OCI-LY7 (cell line): Measurements from ENCODE around the gene CATSPERZ. TPM values are rescaled to one million over a fixed set of nuclear protein-coding genes. Genes with fewer than 3 reads are reported as not detected.

Experiments used
- BruUV-seq: library from RNA; stranded (reverse); fragments of 400-500 nt; replicated peaks from 2 replicates; lab custom pipeline; 2021; lab: Mats Ljungman, UMichigan
- CTCF ChIA-PET: fragments of 300-600 bp; sonication (Branson Sonifier 250); formaldehyde crosslinking; loops from one replicate; lab custom pipeline; 2022; ENCODE audit warnings: antibody characterized with exemption; ENCODE audit not compliant: unreplicated experiment; lab: Charles Lee
- POLR2A ChIA-PET: fragments of 300-600 bp; sonication (Branson Sonifier 250); formaldehyde crosslinking; loops from one replicate; lab custom pipeline; 2022; ENCODE audit warnings: antibody characterized with exemption; lab: Charles Lee
- DNase-seq: peaks from one replicate; pipeline ENCODE4 v3.0.0-alpha.2; 2015; ENCODE audit warnings: low spot score
- H2AFZ ChIP-seq: fragments of 200-600 bp; sonication (generic), shearing (Covaris generic); 2 replicates; pipeline ENCODE4 v1.6.1; 2014; ENCODE audit warnings: mild to moderate bottlenecking, antibody characterized with exemption, low read length, moderate library complexity
- H3K27ac ChIP-seq: fragments of 200-600 bp; sonication (generic); 2 replicates; pipeline ENCODE4 v1.5.1; 2014; ENCODE audit warnings: mixed run types, low read depth, mild to moderate bottlenecking, moderate library complexity, low read length, inconsistent platforms; ENCODE audit not compliant: poor library complexity, severe bottlenecking
- H3K36me3 ChIP-seq: fragments of 200-600 bp; sonication (generic); 2 replicates; pipeline ENCODE4 v1.6.1; 2014; ENCODE audit warnings: mild to moderate bottlenecking, antibody characterized with exemption, low read length, moderate library complexity, mixed read lengths; ENCODE audit not compliant: insufficient read depth
- H3K4me1 ChIP-seq: fragments of 200-600 bp; sonication (generic); 2 replicates; pipeline ENCODE4 v1.5.1; 2014; ENCODE audit warnings: mild to moderate bottlenecking, low read length; ENCODE audit not compliant: insufficient read depth, poor library complexity, severe bottlenecking
- H3K4me2 ChIP-seq: fragments of 200-600 bp; sonication (generic); 2 replicates; pipeline ENCODE4 v1.6.1; 2014; ENCODE audit warnings: mild to moderate bottlenecking, low read length
- H3K4me3 ChIP-seq: fragments of 200-600 bp; sonication (generic); 2 replicates; pipeline ENCODE4 v1.5.1; 2014; ENCODE audit warnings: mild to moderate bottlenecking, low read depth, low read length; ENCODE audit not compliant: poor library complexity, severe bottlenecking
- H3K79me2 ChIP-seq: fragments of 200-600 bp; sonication (generic); 2 replicates; pipeline ENCODE4 v1.6.1; 2016; ENCODE audit warnings: low read depth, mild to moderate bottlenecking, low read length, moderate library complexity, mixed read lengths; ENCODE audit not compliant: insufficient read depth
- H3K9me2 ChIP-seq: fragments of 200-600 bp; sonication (generic); 2 replicates; pipeline ENCODE4 v1.6.1; 2016; ENCODE audit warnings: mild to moderate bottlenecking, low read length, mixed read lengths; ENCODE audit not compliant: insufficient read depth
- H3K9me3 ChIP-seq: fragments of 200-600 bp; sonication (generic); 2 replicates; pipeline ENCODE4 v1.6.1; 2014; ENCODE audit warnings: mild to moderate bottlenecking, mixed run types, low read length, mixed read lengths
- H4K20me1 ChIP-seq: fragments of 200-600 bp; sonication (generic); 2 replicates; pipeline ENCODE4 v1.6.1; 2014; ENCODE audit warnings: mild to moderate bottlenecking, antibody characterized with exemption, low read length, moderate library complexity, mixed read lengths; ENCODE audit not compliant: insufficient read depth
- EZH2phosphoT487 ChIP-seq: fragments of 200-600 bp; sonication (generic); IDR thresholded peaks from 2 replicates; pipeline ENCODE4 v1.6.1; 2018; ENCODE audit warnings: low read depth, borderline replicate concordance, mild to moderate bottlenecking, mixed run types, antibody characterized with exemption, low read length, moderate library complexity, mixed read lengths
- intact Hi-C: fragments of 100-400 bp; cut with micrococcal nuclease; formaldehyde crosslinking; loops from one replicate; pipeline ENCODE4 v1.10.0; 2022; ENCODE audit not compliant: unreplicated experiment
- total RNA-seq, 2 experiments: library from RNA; depleted of rRNA in 1 of 2; stranded (reverse); fragments of >200 nt in 1 of 2; shearing (Covaris generic) in 1 of 2; gene quantifications; 2 replicates each; pipeline ENCODE4 v1.2.3, GENCODE V29; 2014 to 2022
- TF ChIP-seq, protein P1 (sequence below): fragments of 200-600 bp; sonication (generic); conservative IDR thresholded peaks from 2 replicates; pipeline ENCODE4 v1.5.1; 2014; ENCODE audit warnings: mild to moderate bottlenecking, antibody characterized with exemption, low read length, moderate library complexity, mixed read lengths

The CATSPERZ gene
- total RNA-seq, 2 experiments from 2014 or later = 0.38 TPM; not detected in 1

DNA sequence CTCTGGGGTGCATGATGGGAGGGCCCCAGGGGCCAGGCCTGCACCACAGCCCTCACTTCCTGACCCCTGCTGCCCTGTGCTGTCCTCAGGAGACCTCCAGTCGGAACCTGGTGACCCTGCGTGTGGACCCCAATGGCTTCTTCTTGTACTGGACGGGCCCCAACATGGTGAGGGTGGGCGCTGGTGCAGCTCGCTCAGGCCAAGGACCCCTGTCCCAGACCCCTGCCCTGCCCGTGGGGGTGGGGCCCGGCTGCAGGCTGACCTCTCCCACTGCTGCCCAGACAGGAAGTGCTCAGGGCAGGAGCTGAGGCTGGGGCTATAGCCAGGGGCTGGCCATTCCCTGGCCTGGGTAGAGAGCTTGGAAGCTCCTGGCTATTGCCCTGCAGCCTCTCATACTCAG lies 45.8 kb upstream of the CATSPERZ start:
- Histone ChIP-seq H3K27ac (no peak overlapping the region), H4K20me1 (no peaks in the 10 kb centered on the region), H3K79me2 (no peaks in the 10 kb centered on the region), H2AFZ (no peak overlapping the region), H3K36me3 (no peaks in the 10 kb centered on the region), H3K4me2 (no peak overlapping the region), H3K4me1 (peaks cover 36% of the 10 kb centered on the region), H3K9me3 (no peaks in the 10 kb centered on the region), H3K9me2 (no peaks in the 10 kb centered on the region), H3K4me3 (no peak overlapping the region)
- BruUV-seq = no TSS peak
- DNase-seq = no peak
- POLR2A ChIA-PET = interaction anchor here (1.1 kb wide), 1 partner anchor 13 kb away, joined by 6 read pairs; no protein-coding TSS in a partner anchor
- intact Hi-C loops = no loop called here
- CTCF ChIA-PET = no interaction called here
- TF ChIP-seq, protein P1, sequence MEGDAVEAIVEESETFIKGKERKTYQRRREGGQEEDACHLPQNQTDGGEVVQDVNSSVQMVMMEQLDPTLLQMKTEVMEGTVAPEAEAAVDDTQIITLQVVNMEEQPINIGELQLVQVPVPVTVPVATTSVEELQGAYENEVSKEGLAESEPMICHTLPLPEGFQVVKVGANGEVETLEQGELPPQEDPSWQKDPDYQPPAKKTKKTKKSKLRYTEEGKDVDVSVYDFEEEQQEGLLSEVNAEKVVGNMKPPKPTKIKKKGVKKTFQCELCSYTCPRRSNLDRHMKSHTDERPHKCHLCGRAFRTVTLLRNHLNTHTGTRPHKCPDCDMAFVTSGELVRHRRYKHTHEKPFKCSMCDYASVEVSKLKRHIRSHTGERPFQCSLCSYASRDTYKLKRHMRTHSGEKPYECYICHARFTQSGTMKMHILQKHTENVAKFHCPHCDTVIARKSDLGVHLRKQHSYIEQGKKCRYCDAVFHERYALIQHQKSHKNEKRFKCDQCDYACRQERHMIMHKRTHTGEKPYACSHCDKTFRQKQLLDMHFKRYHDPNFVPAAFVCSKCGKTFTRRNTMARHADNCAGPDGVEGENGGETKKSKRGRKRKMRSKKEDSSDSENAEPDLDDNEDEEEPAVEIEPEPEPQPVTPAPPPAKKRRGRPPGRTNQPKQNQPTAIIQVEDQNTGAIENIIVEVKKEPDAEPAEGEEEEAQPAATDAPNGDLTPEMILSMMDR = no peak
- no peak for TF ChIP-seq EZH2phosphoT487

DNA sequence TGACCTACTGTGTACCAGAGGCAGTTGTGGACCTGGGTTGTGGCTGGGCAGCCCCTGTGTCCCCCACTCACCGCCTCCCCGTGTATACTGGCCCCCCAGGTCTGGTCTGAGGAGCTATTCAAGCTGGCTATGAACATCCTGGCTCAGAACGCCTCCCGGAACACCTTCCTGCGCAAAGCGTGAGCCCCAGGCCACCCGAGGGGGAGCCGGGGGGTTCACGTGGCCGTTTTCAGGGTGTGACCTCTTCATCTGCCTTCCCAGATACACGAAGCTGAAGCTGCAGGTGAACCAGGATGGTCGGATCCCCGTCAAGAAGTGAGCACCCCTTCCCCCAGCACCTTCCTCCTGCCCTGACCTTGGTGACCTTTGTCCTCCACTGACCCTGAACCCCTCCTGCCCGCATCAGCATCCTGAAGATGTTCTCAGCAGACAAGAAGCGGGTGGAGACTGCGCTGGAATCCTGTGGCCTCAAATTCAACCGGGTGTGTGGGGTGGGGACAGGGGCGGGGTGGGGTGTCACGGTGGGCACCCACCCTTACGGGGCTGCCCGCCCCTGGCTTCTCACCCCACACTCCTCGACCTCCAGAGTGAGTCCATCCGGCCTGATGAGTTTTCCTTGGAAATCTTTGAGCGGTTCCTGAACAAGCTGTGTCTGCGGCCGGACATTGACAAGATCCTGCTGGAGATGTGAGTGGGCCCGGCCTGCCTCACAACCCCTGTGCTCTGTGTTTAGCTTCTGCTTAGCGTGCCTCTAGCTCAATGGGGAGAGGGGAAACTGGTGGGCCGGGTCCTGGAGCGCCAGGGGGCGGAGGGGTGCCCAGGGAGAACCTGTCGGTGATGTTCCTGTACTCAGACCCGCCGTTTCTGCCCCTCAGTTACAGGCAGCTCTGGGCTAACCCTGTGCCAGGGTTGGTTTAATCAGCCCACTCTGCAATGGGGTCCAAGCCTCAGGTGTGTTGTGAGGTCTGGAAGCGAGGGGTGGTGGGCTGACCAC lies 44.7 kb upstream of the CATSPERZ start:
- ChIA-PET CTCF (no interaction called here), POLR2A (no interaction called here)
- H3K9me3 ChIP-seq = no peaks in the 10 kb centered on the region
- no peaks in the 10 kb centered on the region for H4K20me1 ChIP-seq
- no peak overlapping the region for H3K27ac ChIP-seq
- intact Hi-C loops = no loop called here
- no peak overlapping the region for H3K4me3 ChIP-seq
- H3K36me3 ChIP-seq = no peaks in the 10 kb centered on the region
- DNase-seq = no peak
- no peaks in the 10 kb centered on the region for H3K9me2 ChIP-seq
- TF ChIP-seq, protein P1 = no peak
- no peak for TF ChIP-seq EZH2phosphoT487
- H3K4me2 ChIP-seq = no peak overlapping the region
- H3K79me2 ChIP-seq = no peaks in the 10 kb centered on the region
- H2AFZ ChIP-seq = no peak overlapping the region
- no TSS peak for BruUV-seq
- H3K4me1 ChIP-seq = peaks cover 25% of the 10 kb centered on the region

DNA sequence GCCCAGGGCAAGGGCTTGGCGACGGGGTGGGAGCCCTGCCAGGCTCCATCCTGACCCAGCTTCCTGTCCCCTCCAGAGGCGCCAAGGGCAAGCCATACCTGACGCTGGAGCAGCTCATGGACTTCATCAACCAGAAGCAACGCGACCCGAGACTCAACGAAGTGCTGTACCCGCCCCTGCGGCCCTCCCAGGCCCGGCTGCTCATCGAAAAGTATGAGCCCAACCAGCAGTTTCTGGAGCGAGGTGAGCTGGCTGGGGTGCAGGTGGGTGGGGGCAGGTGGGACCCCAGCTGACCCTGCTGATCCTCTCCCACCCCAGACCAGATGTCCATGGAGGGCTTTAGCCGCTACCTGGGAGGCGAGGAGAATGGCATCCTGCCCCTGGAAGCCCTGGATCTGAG lies 43.9 kb upstream of the CATSPERZ start:
- H3K9me3 ChIP-seq = no peaks in the 10 kb centered on the region
- POLR2A ChIA-PET = interaction anchor here (0.6 to 1.0 kb wide), 2 partner anchors 14 to 71 kb away, joined by 3 to 4 read pairs; no protein-coding TSS in a partner anchor
- H3K4me1 ChIP-seq = peaks cover 17% of the 10 kb centered on the region
- no peaks in the 10 kb centered on the region for H3K9me2 ChIP-seq
- intact Hi-C loops = no loop called here
- no peaks in the 10 kb centered on the region for H4K20me1 ChIP-seq
- no peak overlapping the region for H3K4me2 ChIP-seq
- H3K27ac ChIP-seq = no peak overlapping the region
- BruUV-seq = no TSS peak
- H3K36me3 ChIP-seq = no peaks in the 10 kb centered on the region
- H2AFZ ChIP-seq = no peak overlapping the region
- no peak for DNase-seq
- CTCF ChIA-PET = no interaction called here
- no peak overlapping the region for H3K4me3 ChIP-seq
- no peaks in the 10 kb centered on the region for H3K79me2 ChIP-seq
- TF ChIP-seq EZH2phosphoT487 = no peak
- TF ChIP-seq, protein P1 = no peak
